Suprapubic skin (tissue), 4 donors: ENCODE results near the gene ARID1B. TPM values are rescaled to one million over a fixed set of nuclear protein-coding genes. Genes with fewer than 3 reads are reported as not detected.

Experiments
- DNase-seq, 2 donors: peaks; one replicate each; pipeline ENCODE4 v3.0.0-alpha.2; 2019; ENCODE audit warnings: low spot score in 2 of 2
- H3K27ac ChIP-seq: fragments of 200-600 bp; sonication (generic); one replicate; pipeline ENCODE4 v1.5.1; 2019
- H3K27me3 ChIP-seq: fragments of 200-600 bp; sonication (generic); one replicate; pipeline ENCODE4 v1.5.1; 2019
- H3K36me3 ChIP-seq: fragments of 200-600 bp; sonication (generic); one replicate; pipeline ENCODE4 v1.5.1; 2019
- H3K4me1 ChIP-seq: fragments of 200-600 bp; sonication (generic); one replicate; pipeline ENCODE4 v1.5.1; 2019
- H3K4me3 ChIP-seq: fragments of 200-600 bp; sonication (generic); one replicate; pipeline ENCODE4 v1.5.1; 2019; ENCODE audit warnings: mild to moderate bottlenecking
- H3K9me3 ChIP-seq: fragments of 200-600 bp; sonication (generic); one replicate; pipeline ENCODE4 v1.5.1; 2019
- CTCF ChIP-seq, 2 donors: fragments of 200-600 bp in 1 of 2; fragments of 450-650 bp in 1 of 2; sonication (generic) in 1 of 2; IDR thresholded peaks; one replicate each; pipeline ENCODE4 v1.5.1; 2016 to 2019; ENCODE audit warnings: antibody characterized with exemption in 2 of 2, mild to moderate bottlenecking in 1 of 2, moderate library complexity in 1 of 2
- EP300 ChIP-seq: sonication (generic); formaldehyde crosslinking; IDR thresholded peaks from one replicate; pipeline ENCODE4 v1.6.1; 2017; ENCODE audit warnings: antibody characterized with exemption
- POLR2A ChIP-seq, 2 donors: fragments of 450-650 bp; IDR thresholded peaks; one replicate each; pipeline ENCODE4 v1.6.1; 2017; ENCODE audit warnings: antibody characterized with exemption in 2 of 2, mild to moderate bottlenecking in 2 of 2, moderate library complexity in 2 of 2
- POLR2AphosphoS5 ChIP-seq, 3 donors: sonication (generic); formaldehyde crosslinking; IDR thresholded peaks; one replicate each; pipeline ENCODE4 v1.6.1; 2017; ENCODE audit warnings: antibody characterized with exemption in 3 of 3
- WGBS: methylation state at CpG from one replicate; pipeline ENCODE4 v1.1.5; 2018; 5-methylcytosine and 5-hydroxymethylcytosine counted together
- total RNA-seq, 4 donors: library from RNA; depleted of rRNA; stranded (reverse); fragments of >200 nt; gene quantifications; one replicate each; pipeline ENCODE4 v1.1.0, GENCODE V29; 2016

Gene ARID1B
- total RNA-seq, 4 donors from 2014 or later = 102 to 233 (median 129) TPM

GRCh38 chr6:157220485-157220884 lies 443.3 kb downstream of the ARID1B start:
- DNase-seq = peak in 1 of 2 donors; percentile 29
- Histone ChIP-seq H3K4me3 (peak overlapping the region; percentile 50), H3K27ac (peak overlapping the region; percentile 55), H3K4me1 (peaks cover 26% of the 10 kb centered on the region), H3K27me3 (no peaks in the 10 kb centered on the region), H3K9me3 (no peaks in the 10 kb centered on the region), H3K36me3 (no peaks in the 10 kb centered on the region)
- no peak for TF ChIP-seq POLR2AphosphoS5 (IDR thresholded peaks at IDR 0.05)
- TF ChIP-seq EP300 = no peak
- TF ChIP-seq POLR2A (IDR thresholded peaks at IDR 0.05) = no peak
- 78% methylated on average over 1 of the region's 1 CpG for WGBS

GRCh38 chr6:157221049-157221816 lies 444.1 kb downstream of the ARID1B start:
- no peaks in the 10 kb centered on the region for H3K36me3 ChIP-seq
- H3K9me3 ChIP-seq = no peaks in the 10 kb centered on the region
- no peaks in the 10 kb centered on the region for H3K27me3 ChIP-seq
- 20% methylated on average over 41 of the region's 41 CpGs for WGBS
- peak; percentile 92 for DNase-seq
- peak in 1 of 3 donors; percentile 50 for TF ChIP-seq POLR2AphosphoS5 (IDR thresholded peaks at IDR 0.05)
- no peak for TF ChIP-seq POLR2A (IDR thresholded peaks at IDR 0.05)
- peak overlapping the region; percentile 55 for H3K27ac ChIP-seq
- peak overlapping the region; percentile 50 for H3K4me3 ChIP-seq
- H3K4me1 ChIP-seq = peaks cover 29% of the 10 kb centered on the region

- TF ChIP-seq POLR2AphosphoS5 (IDR thresholded peaks at IDR 0.05) = no peak
- no peak for TF ChIP-seq POLR2A (IDR thresholded peaks at IDR 0.05)
- TF ChIP-seq EP300 = no peak
- TF ChIP-seq CTCF (IDR thresholded peaks at IDR 0.05) = no peak
- no peak overlapping the region for H3K4me3 ChIP-seq
- WGBS = 81% methylated on average over 7 of the region's 11 CpGs
- no peak overlapping the region for H3K27ac ChIP-seq
- peak in 1 of 2 donors; percentile 63 for DNase-seq
- H3K36me3 ChIP-seq = no peaks in the 10 kb centered on the region
- peaks cover 32% of the 10 kb centered on the region for H3K4me1 ChIP-seq
- H3K27me3 ChIP-seq = no peaks in the 10 kb centered on the region
- H3K9me3 ChIP-seq = no peaks in the 10 kb centered on the region
Measured at GRCh38 chr6:157221817-157222175, 444.6 kb downstream of the ARID1B start.

GRCh38 chr6:157222201-157222981 lies 445.2 kb downstream of the ARID1B start:
- 93% methylated on average over 15 of the region's 17 CpGs for WGBS
- Histone ChIP-seq H3K27me3 (no peaks in the 10 kb centered on the region), H3K27ac (no peak overlapping the region), H3K4me3 (no peak overlapping the region), H3K36me3 (no peaks in the 10 kb centered on the region), H3K4me1 (peaks cover 37% of the 10 kb centered on the region), H3K9me3 (no peaks in the 10 kb centered on the region)
- peak in 1 of 2 donors; percentile 67 for DNase-seq
- TF ChIP-seq EP300 (no peak), CTCF (IDR thresholded peaks at IDR 0.05) (no peak), POLR2A (IDR thresholded peaks at IDR 0.05) (no peak), POLR2AphosphoS5 (IDR thresholded peaks at IDR 0.05) (no peak)

GRCh38 chr6:157223021-157223430 lies 445.8 kb downstream of the ARID1B start:
- no peaks in the 10 kb centered on the region for H3K27me3 ChIP-seq
- peaks cover 37% of the 10 kb centered on the region for H3K4me1 ChIP-seq
- no peaks in the 10 kb centered on the region for H3K9me3 ChIP-seq
- H3K36me3 ChIP-seq = no peaks in the 10 kb centered on the region
- H3K27ac ChIP-seq = no peak overlapping the region
- DNase-seq = peak in 1 of 2 donors; percentile 62
- WGBS = 92% methylated on average over 9 of the region's 11 CpGs
- no peak for TF ChIP-seq EP300
- TF ChIP-seq POLR2A (IDR thresholded peaks at IDR 0.05) = no peak
- TF ChIP-seq POLR2AphosphoS5 (IDR thresholded peaks at IDR 0.05) = no peak
- no peak for TF ChIP-seq CTCF (IDR thresholded peaks at IDR 0.05)
- no peak overlapping the region for H3K4me3 ChIP-seq

GRCh38 chr6:157223511-157223910 lies 446.3 kb downstream of the ARID1B start:
- Histone ChIP-seq H3K4me3 (no peak overlapping the region), H3K9me3 (no peaks in the 10 kb centered on the region), H3K27me3 (no peaks in the 10 kb centered on the region), H3K4me1 (peaks cover 37% of the 10 kb centered on the region), H3K27ac (no peak overlapping the region), H3K36me3 (no peaks in the 10 kb centered on the region)
- TF ChIP-seq CTCF (IDR thresholded peaks at IDR 0.05) (no peak), POLR2AphosphoS5 (IDR thresholded peaks at IDR 0.05) (no peak), EP300 (no peak), POLR2A (IDR thresholded peaks at IDR 0.05) (no peak)
- WGBS = 87% methylated on average over 15 of the region's 15 CpGs
- DNase-seq = peak in 1 of 2 donors; percentile 58
